K562 (cell line): ENCODE results near the gene PAX5. TPM values are rescaled to one million over a fixed set of nuclear protein-coding genes. Genes with fewer than 3 reads are reported as not detected.

ENCODE experiments used
- CCNT2 ChIP-seq: IDR thresholded peaks from 2 replicates; pipeline ENCODE4 v1.6.1; 2011; ENCODE audit warnings: borderline replicate concordance, low read depth, mild to moderate bottlenecking, moderate library complexity, mixed read lengths, low read length; ENCODE audit not compliant: insufficient read length; ENCODE audit errors: extremely low read depth
- CHD4 ChIP-seq: fragments of 200-600 bp; sonication (generic); IDR thresholded peaks from 3 replicates; pipeline ENCODE4 v1.6.1; 2012; ENCODE audit warnings: low read depth, mild to moderate bottlenecking, mixed read lengths, low read length, inconsistent platforms; ENCODE audit not compliant: insufficient read depth, insufficient replicate concordance, poor library complexity, severe bottlenecking
- CREB1 ChIP-seq, 2 experiments: sonication (generic) in 1 of 2; formaldehyde crosslinking in 1 of 2; IDR thresholded peaks; 2 replicates each; pipeline versions ENCODE4 v1.6.1 to v1.8.0; 2012 to 2022; ENCODE audit warnings: inconsistent platforms in 1 of 2, mild to moderate bottlenecking in 1 of 2, missing genetic modification reagents in 1 of 2, moderate library complexity in 1 of 2
- CUX1 ChIP-seq: fragments of 200-800 bp; sonication (Bioruptor generic); IDR thresholded peaks from 2 replicates; pipeline ENCODE4 v1.6.1; 2016; ENCODE audit warnings: missing genetic modification characterization, missing compliant biosample characterization
- ESRRB ChIP-seq: fragments of 250-450 bp; sonication (Bioruptor Pico); IDR thresholded peaks from 2 replicates; pipeline ENCODE4 v1.5.0; 2020; ENCODE audit warnings: mild to moderate bottlenecking, moderate library complexity, borderline replicate concordance
- GABPB2 ChIP-seq: fragments of 250-450 bp; sonication (Bioruptor Pico); conservative IDR thresholded peaks from 2 replicates; pipeline ENCODE4 v1.5.1; 2021; ENCODE audit warnings: mild to moderate bottlenecking
- KLF6 ChIP-seq: fragments of 250-450 bp; sonication (Bioruptor Pico); IDR thresholded peaks from 2 replicates; pipeline ENCODE4 v1.4.0; 2020; ENCODE audit warnings: mild to moderate bottlenecking, moderate library complexity, borderline replicate concordance
- RREB1 ChIP-seq: fragments of 250-450 bp; sonication (Bioruptor Pico); IDR thresholded peaks from 2 replicates; pipeline ENCODE4 v1.4.0; 2020
- SLC30A9 ChIP-seq: fragments of 250-450 bp; sonication (Bioruptor Pico); IDR thresholded peaks from 2 replicates; pipeline ENCODE4 v1.8.0; 2022; ENCODE audit warnings: mild to moderate bottlenecking, moderate library complexity
- SRF ChIP-seq, 2 experiments: fragments of 250-450, 450-650 bp in 1 of 2; sonication (Bioruptor Pico) in 1 of 2; sonication (generic) in 1 of 2; formaldehyde crosslinking; IDR thresholded peaks; 2 replicates each; pipeline versions ENCODE4 v1.5.0 to v1.5.1; 2020 to 2022; ENCODE audit warnings: mild to moderate bottlenecking in 1 of 2, missing genetic modification reagents in 1 of 2
- TAL1 ChIP-seq: fragments of 450-650 bp; IDR thresholded peaks from 2 replicates; pipeline ENCODE4 v1.6.1; 2016; ENCODE audit warnings: mild to moderate bottlenecking
- WHSC1 ChIP-seq: IDR thresholded peaks from one replicate; pipeline ENCODE4 v1.6.1; 2012; ENCODE audit warnings: low read length, control low read depth, inconsistent platforms
- ZKSCAN1 ChIP-seq: fragments of 150-350 bp; IDR thresholded peaks from 2 replicates; pipeline ENCODE4 v1.6.1; 2016; ENCODE audit warnings: low read depth, low read length
- ZNF24 ChIP-seq: fragments of 450-650 bp; IDR thresholded peaks from 2 replicates; pipeline ENCODE4 v1.6.1; 2016
- ZNF324 ChIP-seq: fragments of 250-450 bp; sonication (Bioruptor Pico); IDR thresholded peaks from 2 replicates; pipeline ENCODE4 v1.4.0; 2020; ENCODE audit warnings: mild to moderate bottlenecking
- ZNF431 ChIP-seq: sonication (generic); formaldehyde crosslinking; IDR thresholded peaks from 2 replicates; pipeline ENCODE4 v1.8.0; 2022; ENCODE audit warnings: mild to moderate bottlenecking, missing genetic modification reagents
- ZNF507 ChIP-seq: conservative IDR thresholded peaks from 2 replicates; pipeline ENCODE4 v1.6.1; 2017; ENCODE audit warnings: missing genetic modification characterization, missing compliant biosample characterization
- polyA plus RNA-seq, 8 experiments: library from polyadenylated mRNA; depleted of rRNA in 4 of 8; stranded (reverse) in 5 of 8; unstranded in 3 of 8; fragments of >200 nt; fragmentation: Nextera tagmentation in 2 of 8; fragmentation: Illumina TruSeq in 1 of 8; extraction: Ambion mirVana in 2 of 8; extraction: Trizol in 1 of 8; gene quantifications; 2 replicates each; pipeline versions ENCODE4 v1.2.1 to v1.2.3, GENCODE V29; 2011 to 2014; ENCODE audit warnings: inconsistent platforms in 1 of 8, missing spikeins in 1 of 8
- total RNA-seq, 7 experiments: library from RNA; depleted of rRNA in 6 of 7; stranded (reverse); fragments of >200 nt in 6 of 7; fragmentation: Illumina TruSeq in 2 of 7; extraction: Trizol in 2 of 7; gene quantifications; 2 replicates each; pipeline versions ENCODE4 v1.2.1 to v1.2.3, GENCODE V29; 2011 to 2021; ENCODE audit warnings: low replicate concordance in 1 of 7

Gene PAX5
- total and polyA plus RNA-seq, 9 of the 15 experiments (the other 6 are each of a cell fraction or from before 2014, with no cell fraction given) = 0.03 to 0.09 TPM; not detected in 7

- TF ChIP-seq RREB1 (no peak), ZNF324 (CRISPR knock-in tag) (no peak), ZKSCAN1 (no peak), ESRRB (CRISPR knock-in tag) (no peak), SRF (CRISPR knock-in tag; IDR thresholded peaks at IDR 0.05) (0 out of 4 replicates have a peak, but pooled peaks of 1 of the 2 experiments have one; percentile 1), SLC30A9 (no peak), TAL1 (no peak), GABPB2 (CRISPR knock-in tag) (no peak), CHD4 (no peak), ZNF431 (CRISPR knock-in tag) (peak; percentile 73; the same call in 1 of the 2 replicates), CCNT2 (peak; percentile 57), CUX1 (CRISPR knock-in tag) (no peak), CREB1 (IDR thresholded peaks at IDR 0.05) (peak; percentile 72), CREB1 (CRISPR knock-in tag; IDR thresholded peaks at IDR 0.05) (peak; percentile 80), WHSC1 (no peak), ZNF24 (no peak), ZNF507 (tag) (no peak), KLF6 (CRISPR knock-in tag) (no peak)
Measured at GRCh38 chr9:37079370-37080164, 45.5 kb upstream of the PAX5 start (continued).
